Colon (tissue), 2 donors: Measurements from ENCODE around the gene PHLPP1.
"Not testable (repeated sequence)": the region's sequence is repeated elsewhere in the genome, so short reads cannot be mapped to it uniquely, and the experiment has no call there.

Experiments
- FAIRE-seq: peaks from 2 replicates; lab custom pipeline; 2012; peaks lifted over from hg19 to GRCh38; lab: Jason Lieb, UNC
- donor health status: control.
- donor health status: control.

Gene PHLPP1

GRCh38 chr18:62717925-62718800 lies 2.8 kb downstream of the PHLPP1 start:
- FAIRE-seq: no peak

GRCh38 chr18:62720048-62720447 lies 4.7 kb downstream of the PHLPP1 start:
- FAIRE-seq: no peak

GRCh38 chr18:62720766-62721613 lies 5.6 kb downstream of the PHLPP1 start:
- FAIRE-seq: no peak

- no peak for FAIRE-seq
Observed at GRCh38 chr18:62721839-62722795, 6.8 kb downstream of the PHLPP1 start.

- no peak for FAIRE-seq
Observed at GRCh38 chr18:62723666-62724281, 8.4 kb downstream of the PHLPP1 start.

- no peak for FAIRE-seq
Observed at GRCh38 chr18:62725896-62726295, 10.6 kb downstream of the PHLPP1 start.

GRCh38 chr18:62728254-62728653 lies 12.9 kb downstream of the PHLPP1 start:
- FAIRE-seq: no peak

GRCh38 chr18:62729487-62730386 lies 14.4 kb downstream of the PHLPP1 start:
- FAIRE-seq: no peak

GRCh38 chr18:62730941-62731340 lies 15.6 kb downstream of the PHLPP1 start:
- FAIRE-seq: no peak

- FAIRE-seq: no peak
Observed at GRCh38 chr18:62732617-62733016, 17.3 kb downstream of the PHLPP1 start.

- FAIRE-seq: no peak
Observed at GRCh38 chr18:62734290-62734689, 18.9 kb downstream of the PHLPP1 start.

GRCh38 chr18:62735387-62735786 lies 20.0 kb downstream of the PHLPP1 start:
- FAIRE-seq: no peak

GRCh38 chr18:62736077-62736855 lies 20.9 kb downstream of the PHLPP1 start:
- no peak for FAIRE-seq

- FAIRE-seq: no peak
Observed at GRCh38 chr18:62737241-62737873, 22.0 kb downstream of the PHLPP1 start.

- no peak for FAIRE-seq
Observed at GRCh38 chr18:62738639-62739038, 23.3 kb downstream of the PHLPP1 start.

GRCh38 chr18:62739911-62740310 lies 24.6 kb downstream of the PHLPP1 start:
- FAIRE-seq: no peak

- not testable (repeated sequence) for FAIRE-seq
Observed at GRCh38 chr18:62740650-62741049, 25.3 kb downstream of the PHLPP1 start.

- FAIRE-seq: no peak
Observed at GRCh38 chr18:62741118-62741566, 25.8 kb downstream of the PHLPP1 start.

- FAIRE-seq: no peak
Observed at GRCh38 chr18:62741584-62741983, 26.2 kb downstream of the PHLPP1 start.
